IMR-90 (cell line): ENCODE data around the gene TSPAN14. TPM values are rescaled to one million over a fixed set of nuclear protein-coding genes. Genes with fewer than 3 reads are reported as not detected.

Experiments used
- ATAC-seq: fragments of 200-7000 bp; cut with Tn5 transposase; 2 replicates; pipeline ENCODE4 v1.9.1; 2020; ENCODE audit warnings: low read depth, mild to moderate bottlenecking, moderate library complexity
- BruUV-seq: library from RNA; stranded (reverse); fragments of 400-500 nt; replicated peaks from 2 replicates; lab custom pipeline; 2021; lab: Mats Ljungman, UMichigan
- CTCF ChIA-PET: fragments of 300-600 bp; formaldehyde crosslinking; extraction: SDS; loops from one replicate; lab custom pipeline; 2021; ENCODE audit warnings: antibody characterized with exemption; lab: Yijun Ruan, JAX
- POLR2A ChIA-PET: fragments of 300-600 bp; sonication (Branson Sonifier 250); formaldehyde crosslinking; loops from one replicate; lab custom pipeline; 2022; ENCODE audit warnings: antibody characterized with exemption; ENCODE audit not compliant: unreplicated experiment; lab: Charles Lee
- DNase-seq: peaks from one replicate; pipeline ENCODE4 v3.0.0; 2013
- H2AFZ ChIP-seq: replicated peaks from 2 replicates; pipeline ENCODE3; 2013; ENCODE audit warnings: low read length, mild to moderate bottlenecking; ENCODE audit not compliant: poor library complexity
- H2AK5ac ChIP-seq: 2 replicates; pipeline ENCODE4 v1.6.1; 2013; ENCODE audit warnings: low read depth, low read length, inconsistent platforms
- H2AK9ac ChIP-seq: replicated peaks from 2 replicates; pipeline ENCODE3; 2013; ENCODE audit warnings: mild to moderate bottlenecking, low read depth, low read length, moderate library complexity; ENCODE audit not compliant: poor library complexity
- H2BK120ac ChIP-seq: 2 replicates; pipeline ENCODE4 v1.6.1; 2013; ENCODE audit warnings: low read depth, low read length, inconsistent platforms
- H2BK15ac ChIP-seq: 3 replicates; pipeline ENCODE4 v1.6.1; 2013; ENCODE audit warnings: low read depth, low read length, inconsistent platforms
- H2BK20ac ChIP-seq: 2 replicates; pipeline ENCODE4 v1.6.1; 2013; ENCODE audit warnings: low read depth, mild to moderate bottlenecking, inconsistent platforms, low read length, moderate library complexity
- H2BK5ac ChIP-seq: 2 replicates; pipeline ENCODE4 v1.6.1; 2013; ENCODE audit warnings: mild to moderate bottlenecking, low read depth, low read length, inconsistent platforms; ENCODE audit not compliant: poor library complexity, severe bottlenecking
- H3K14ac ChIP-seq: replicated peaks from 2 replicates; pipeline ENCODE4 v1.6.1; 2013; ENCODE audit warnings: low read depth, low read length, inconsistent platforms
- H3K18ac ChIP-seq: 2 replicates; pipeline ENCODE4 v1.6.1; 2013; ENCODE audit warnings: low read depth, low read length, control low read depth
- H3K23ac ChIP-seq: 2 replicates; pipeline ENCODE4 v1.6.1; 2013; ENCODE audit warnings: low read depth, low read length, inconsistent platforms
- H3K27ac ChIP-seq: 2 replicates; pipeline ENCODE4 v1.5.1; 2013; ENCODE audit warnings: mild to moderate bottlenecking, control low read depth, low read length; ENCODE audit not compliant: insufficient read depth
- H3K27me3 ChIP-seq: 2 replicates; pipeline ENCODE4 v1.6.1; 2013; ENCODE audit warnings: low read length; ENCODE audit not compliant: control insufficient read depth, insufficient read depth
- H3K36me3 ChIP-seq: 2 replicates; pipeline ENCODE4 v1.6.1; 2013; ENCODE audit warnings: low read length, mixed read lengths; ENCODE audit not compliant: control insufficient read depth, insufficient read depth
- H3K4ac ChIP-seq: 2 replicates; pipeline ENCODE4 v1.6.1; 2013; ENCODE audit warnings: low read depth, low read length, inconsistent platforms
- H3K4me1 ChIP-seq: 2 replicates; pipeline ENCODE4 v1.6.1; 2013; ENCODE audit warnings: low read length, mixed read lengths; ENCODE audit not compliant: control insufficient read depth, insufficient read depth
- H3K4me2 ChIP-seq: 2 replicates; pipeline ENCODE4 v1.6.1; 2013; ENCODE audit warnings: low read depth, mild to moderate bottlenecking, control low read depth, low read length, moderate library complexity
- H3K4me3 ChIP-seq: 2 replicates; pipeline ENCODE4 v1.5.1; 2013; ENCODE audit warnings: low read depth, mild to moderate bottlenecking, control low read depth, low read length, moderate library complexity; ENCODE audit not compliant: insufficient read depth
- H3K56ac ChIP-seq: 2 replicates; pipeline ENCODE4 v1.6.1; 2013; ENCODE audit warnings: low read length, inconsistent platforms; ENCODE audit not compliant: insufficient read depth; ENCODE audit errors: extremely low read depth
- H3K79me1 ChIP-seq, 2 experiments: 2 replicates each; pipeline ENCODE4 v1.6.1; 2013; ENCODE audit warnings: low read length in 2 of 2, inconsistent platforms in 1 of 2, low read depth in 1 of 2
- H3K9ac ChIP-seq: 2 replicates; pipeline ENCODE4 v1.6.1; 2013; ENCODE audit warnings: low read depth, low read length, control low read depth
- H3K9me1 ChIP-seq: 2 replicates; pipeline ENCODE4 v1.6.1; 2013; ENCODE audit warnings: low read length, inconsistent platforms; ENCODE audit not compliant: insufficient read depth
- H3K9me3 ChIP-seq: 2 replicates; pipeline ENCODE4 v1.6.1; 2013; ENCODE audit warnings: low read length; ENCODE audit not compliant: control insufficient read depth, insufficient read depth
- H4K20me1 ChIP-seq: 2 replicates; pipeline ENCODE4 v1.6.1; 2013; ENCODE audit warnings: low read length, inconsistent platforms; ENCODE audit not compliant: insufficient read depth
- H4K5ac ChIP-seq: 2 replicates; pipeline ENCODE4 v1.6.1; 2013; ENCODE audit warnings: mild to moderate bottlenecking, low read depth, low read length, control low read depth
- H4K8ac ChIP-seq, 2 experiments: 2 replicates each; pipeline ENCODE4 v1.6.1; 2013; ENCODE audit warnings: low read depth in 2 of 2, low read length in 2 of 2, control low read depth in 1 of 2, inconsistent platforms in 1 of 2
- H4K91ac ChIP-seq: 2 replicates; pipeline ENCODE4 v1.6.1; 2013; ENCODE audit warnings: low read depth, low read length, inconsistent platforms; ENCODE audit not compliant: insufficient read depth
- BHLHE40 ChIP-seq: fragments of 150-350 bp; IDR thresholded peaks from 2 replicates; pipeline ENCODE4 v1.6.1; 2016; ENCODE audit warnings: mild to moderate bottlenecking, low read depth, low read length
- CEBPB ChIP-seq: IDR thresholded peaks from 2 replicates; pipeline ENCODE4 v1.6.1; 2012; ENCODE audit warnings: low read depth, low read length, improper control_type of control experiment
- CHD1 ChIP-seq: IDR thresholded peaks from 2 replicates; pipeline ENCODE4 v1.6.1; 2012; ENCODE audit warnings: low read depth, low read length, improper control_type of control experiment
- FOS ChIP-seq: fragments of 150-350 bp; IDR thresholded peaks from 2 replicates; pipeline ENCODE4 v1.6.1; 2016; ENCODE audit warnings: low read depth, low read length
- MAFK ChIP-seq: IDR thresholded peaks from 2 replicates; pipeline ENCODE4 v1.6.1; 2012; ENCODE audit warnings: low read depth, low read length, improper control_type of control experiment
- MAZ ChIP-seq: IDR thresholded peaks from 2 replicates; pipeline ENCODE4 v1.6.1; 2012; ENCODE audit warnings: low read depth, mild to moderate bottlenecking, low read length, improper control_type of control experiment, moderate library complexity, borderline replicate concordance
- MXI1 ChIP-seq: IDR thresholded peaks from 2 replicates; pipeline ENCODE4 v1.6.1; 2012; ENCODE audit warnings: low read depth, mild to moderate bottlenecking, low read length, moderate library complexity, borderline replicate concordance
- NFE2L2 ChIP-seq: fragments of 150-350 bp; IDR thresholded peaks from 2 replicates; pipeline ENCODE4 v1.6.1; 2016; ENCODE audit warnings: low read depth, mild to moderate bottlenecking, low read length
- POLR2A ChIP-seq: IDR thresholded peaks from 2 replicates; pipeline ENCODE4 v1.6.1; 2012; ENCODE audit warnings: mild to moderate bottlenecking, low read depth, low read length
- RAD21 ChIP-seq: IDR thresholded peaks from 2 replicates; pipeline ENCODE4 v1.6.1; 2012; ENCODE audit warnings: low read length, improper control_type of control experiment
- RFX5 ChIP-seq: IDR thresholded peaks from 2 replicates; pipeline ENCODE4 v1.8.0; 2012; ENCODE audit warnings: low read depth, mild to moderate bottlenecking, low read length, moderate library complexity
- SMC3 ChIP-seq: fragments of 150-350 bp; IDR thresholded peaks from 2 replicates; pipeline ENCODE4 v1.6.1; 2016; ENCODE audit warnings: low read depth, mild to moderate bottlenecking, antibody characterized with exemption, low read length, moderate library complexity
- whole genome bisulfite sequencing, 2 experiments: methylation state at CpG; one replicate each; pipeline versions ENCODE4 v1.1.5 to v1.1.7; 2013; ENCODE audit warnings: missing lambda C conversion rate in 2 of 2; ENCODE audit not compliant: insufficient read length in 1 of 2; ENCODE audit errors: extremely low coverage in 2 of 2; 5-methylcytosine and 5-hydroxymethylcytosine counted together
- dilution Hi-C: fragments of 300-500 bp; cut with HindIII; formaldehyde crosslinking; loops from one replicate; pipeline ENCODE4 v1.14.3; 2018; ENCODE audit warnings: low sequenced_read_pairs; ENCODE audit not compliant: unreplicated experiment
- in situ Hi-C: fragments of 300-500 bp; cut with MboI; formaldehyde crosslinking; loops from 3 replicates; pipeline ENCODE4 v1.14.3; 2019; ENCODE audit warnings: low sequenced_read_pairs, inconsistent platforms, mixed read lengths
- intact Hi-C: fragments of 100-400 bp; cut with micrococcal nuclease; formaldehyde crosslinking; loops from 2 replicates; pipeline ENCODE4 v1.10.0; 2022
- polyA plus RNA-seq, 3 experiments: library from polyadenylated mRNA; depleted of rRNA; stranded (reverse); fragments of >200 nt; gene quantifications; 2 replicates each; pipeline ENCODE4 v1.2.3, GENCODE V29; 2012; ENCODE audit warnings: low replicate concordance in 1 of 3
- total RNA-seq: library from RNA; depleted of rRNA; stranded (reverse); fragments of >200 nt; gene quantifications from 2 replicates; pipeline ENCODE4 v1.2.3, GENCODE V29; 2012
- TF ChIP-seq, protein P1 (sequence below): conservative IDR thresholded peaks from 2 replicates; pipeline ENCODE4 v1.5.1; 2012; ENCODE audit warnings: mild to moderate bottlenecking, low read depth, low read length, improper control_type of control experiment
- TF ChIP-seq, protein P2 (sequence below): fragments of 150-350 bp; IDR thresholded peaks from 2 replicates; pipeline ENCODE4 v1.6.1; 2017; ENCODE audit warnings: mild to moderate bottlenecking, antibody characterized with exemption, low read length, low read depth
- TF ChIP-seq, protein P3 (sequence below): fragments of 150-350 bp; IDR thresholded peaks from 2 replicates; pipeline ENCODE4 v1.6.1; 2016; ENCODE audit warnings: low read depth, mild to moderate bottlenecking, low read length, moderate library complexity, borderline replicate concordance

TSPAN14 gene
- total and polyA plus RNA-seq, 2 of the 4 experiments (the other 2 are of a cell fraction) = 18.5 to 43.0 TPM

DNA sequence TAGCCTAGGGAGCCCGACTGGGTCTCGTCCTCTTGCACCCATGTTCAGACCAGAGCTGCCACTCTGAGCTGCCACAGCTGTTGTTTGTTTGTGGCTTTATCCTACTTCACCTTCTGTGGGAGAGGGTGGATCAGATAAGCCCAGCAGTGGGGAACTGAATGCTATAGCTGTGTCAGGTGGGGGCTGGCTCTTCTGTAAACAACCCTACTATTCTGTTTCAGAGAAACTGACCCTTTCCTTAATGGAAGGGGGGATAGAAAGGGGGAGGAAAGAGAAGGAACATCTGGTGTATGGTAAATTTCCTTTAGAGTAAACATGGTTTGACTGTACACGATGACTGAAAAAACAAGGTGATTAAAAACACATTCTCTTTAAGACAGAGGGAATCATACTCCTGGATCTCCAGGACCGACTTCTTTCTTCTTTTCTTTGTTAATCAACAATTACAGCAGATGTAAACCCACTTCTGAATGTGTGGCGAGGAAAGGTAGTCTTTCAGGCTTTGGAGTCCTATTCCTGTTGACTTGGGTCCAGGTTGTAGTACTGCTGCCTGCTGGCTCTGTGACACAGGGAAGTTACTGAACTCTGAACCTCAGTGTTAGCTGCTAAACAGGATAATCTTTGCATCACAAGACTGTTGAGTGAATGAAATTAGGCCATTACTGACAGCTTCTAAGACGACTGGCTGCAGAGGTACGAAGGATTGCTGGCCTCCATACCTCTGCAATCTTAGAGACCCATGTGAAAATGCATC is 39.8 kb upstream of the TSPAN14 start:
- no peak overlapping the region for H2AK5ac ChIP-seq
- no peak overlapping the region for H3K4ac ChIP-seq
- BruUV-seq = no TSS peak
- no peak overlapping the region for H3K9ac ChIP-seq
- H4K8ac ChIP-seq = no peak overlapping the region
- H3K4me3 ChIP-seq = no peak overlapping the region
- dilution Hi-C loops = no loop called here
- H3K27me3 ChIP-seq = peaks cover 6% of the 10 kb centered on the region
- no peak overlapping the region for H3K14ac ChIP-seq
- no peak overlapping the region for H2BK20ac ChIP-seq
- DNase-seq (peak; percentile 12), ATAC-seq (peak; percentile 30)
- intact Hi-C loops = no loop called here
- no peaks in the 10 kb centered on the region for H3K79me1 ChIP-seq
- H2AFZ ChIP-seq = no peak overlapping the region
- no peak overlapping the region for H2BK15ac ChIP-seq
- H3K9me3 ChIP-seq = no peaks in the 10 kb centered on the region
- no CpG with 5 or more reads among the region's 7 CpGs for WGBS, 2 experiments
- POLR2A ChIA-PET = no interaction called here
- no peak overlapping the region; the same call in 1 of the 2 replicates for H3K18ac ChIP-seq
- H4K91ac ChIP-seq = no peak overlapping the region
- no peak overlapping the region for H2BK5ac ChIP-seq
- H3K36me3 ChIP-seq = no peaks in the 10 kb centered on the region
- in situ Hi-C loops = no loop called here
- H3K4me2 ChIP-seq = peak overlapping the region; percentile 18; the same call in 1 of the 2 replicates
- CTCF ChIA-PET = no interaction called here
- no peak overlapping the region; the same call in 1 of the 2 replicates for H4K5ac ChIP-seq
- no peaks in the 10 kb centered on the region for H4K20me1 ChIP-seq
- H3K4me1 ChIP-seq = peaks cover 3% of the 10 kb centered on the region; the same call in 1 of the 2 replicates
- H3K27ac ChIP-seq = peak overlapping the region; percentile 74; the same call in 1 of the 2 replicates
- H3K9me1 ChIP-seq = peaks cover 3% of the 10 kb centered on the region; the same call in 1 of the 2 replicates
- H2AK9ac ChIP-seq = no peak overlapping the region
- no peak overlapping the region for H3K23ac ChIP-seq
- H2BK120ac ChIP-seq = no peak overlapping the region
- no peak overlapping the region for H3K56ac ChIP-seq
- TF ChIP-seq MXI1 (no peak), CHD1 (no peak), FOS (no peak), MAZ (no peak), RFX5 (no peak), SMC3 (no peak), BHLHE40 (no peak), MAFK (no peak), POLR2A (no peak), NFE2L2 (no peak), RAD21 (no peak), CEBPB (no peak)
- TF ChIP-seq, protein P1, sequence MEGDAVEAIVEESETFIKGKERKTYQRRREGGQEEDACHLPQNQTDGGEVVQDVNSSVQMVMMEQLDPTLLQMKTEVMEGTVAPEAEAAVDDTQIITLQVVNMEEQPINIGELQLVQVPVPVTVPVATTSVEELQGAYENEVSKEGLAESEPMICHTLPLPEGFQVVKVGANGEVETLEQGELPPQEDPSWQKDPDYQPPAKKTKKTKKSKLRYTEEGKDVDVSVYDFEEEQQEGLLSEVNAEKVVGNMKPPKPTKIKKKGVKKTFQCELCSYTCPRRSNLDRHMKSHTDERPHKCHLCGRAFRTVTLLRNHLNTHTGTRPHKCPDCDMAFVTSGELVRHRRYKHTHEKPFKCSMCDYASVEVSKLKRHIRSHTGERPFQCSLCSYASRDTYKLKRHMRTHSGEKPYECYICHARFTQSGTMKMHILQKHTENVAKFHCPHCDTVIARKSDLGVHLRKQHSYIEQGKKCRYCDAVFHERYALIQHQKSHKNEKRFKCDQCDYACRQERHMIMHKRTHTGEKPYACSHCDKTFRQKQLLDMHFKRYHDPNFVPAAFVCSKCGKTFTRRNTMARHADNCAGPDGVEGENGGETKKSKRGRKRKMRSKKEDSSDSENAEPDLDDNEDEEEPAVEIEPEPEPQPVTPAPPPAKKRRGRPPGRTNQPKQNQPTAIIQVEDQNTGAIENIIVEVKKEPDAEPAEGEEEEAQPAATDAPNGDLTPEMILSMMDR = no peak
- TF ChIP-seq, protein P2, sequence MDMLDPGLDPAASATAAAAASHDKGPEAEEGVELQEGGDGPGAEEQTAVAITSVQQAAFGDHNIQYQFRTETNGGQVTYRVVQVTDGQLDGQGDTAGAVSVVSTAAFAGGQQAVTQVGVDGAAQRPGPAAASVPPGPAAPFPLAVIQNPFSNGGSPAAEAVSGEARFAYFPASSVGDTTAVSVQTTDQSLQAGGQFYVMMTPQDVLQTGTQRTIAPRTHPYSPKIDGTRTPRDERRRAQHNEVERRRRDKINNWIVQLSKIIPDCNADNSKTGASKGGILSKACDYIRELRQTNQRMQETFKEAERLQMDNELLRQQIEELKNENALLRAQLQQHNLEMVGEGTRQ = no peak
- TF ChIP-seq, protein P3, sequence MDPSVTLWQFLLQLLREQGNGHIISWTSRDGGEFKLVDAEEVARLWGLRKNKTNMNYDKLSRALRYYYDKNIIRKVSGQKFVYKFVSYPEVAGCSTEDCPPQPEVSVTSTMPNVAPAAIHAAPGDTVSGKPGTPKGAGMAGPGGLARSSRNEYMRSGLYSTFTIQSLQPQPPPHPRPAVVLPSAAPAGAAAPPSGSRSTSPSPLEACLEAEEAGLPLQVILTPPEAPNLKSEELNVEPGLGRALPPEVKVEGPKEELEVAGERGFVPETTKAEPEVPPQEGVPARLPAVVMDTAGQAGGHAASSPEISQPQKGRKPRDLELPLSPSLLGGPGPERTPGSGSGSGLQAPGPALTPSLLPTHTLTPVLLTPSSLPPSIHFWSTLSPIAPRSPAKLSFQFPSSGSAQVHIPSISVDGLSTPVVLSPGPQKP = no peak
